G401.6 (cell line): ENCODE measurements around the gene GAS2L1.

Source experiments
- FAIRE-seq: peaks from 2 replicates; lab custom pipeline; 2012; peaks lifted over from hg19 to GRCh38; lab: Jason Lieb, UNC

Gene GAS2L1

GRCh38 chr22:29327089-29327764, 20.8 kb downstream of the GAS2L1 start:
- FAIRE-seq = no peak

GRCh38 chr22:29328055-29328454, 21.6 kb downstream of the GAS2L1 start:
- no peak for FAIRE-seq

GRCh38 chr22:29328566-29329500, 22.4 kb downstream of the GAS2L1 start:
- FAIRE-seq = no peak

- FAIRE-seq = no peak
Measured at GRCh38 chr22:29329581-29329980, 23.1 kb downstream of the GAS2L1 start.

- no peak for FAIRE-seq
Measured at GRCh38 chr22:29330291-29330690, 23.8 kb downstream of the GAS2L1 start.

GRCh38 chr22:29330753-29331152, 24.3 kb downstream of the GAS2L1 start:
- no peak for FAIRE-seq

GRCh38 chr22:29331213-29331612, 24.8 kb downstream of the GAS2L1 start:
- FAIRE-seq = no peak

- no peak for FAIRE-seq
Measured at GRCh38 chr22:29331658-29332300, 25.3 kb downstream of the GAS2L1 start.

GRCh38 chr22:29332886-29333496, 26.5 kb downstream of the GAS2L1 start:
- FAIRE-seq = no peak

- no peak for FAIRE-seq
Measured at GRCh38 chr22:29334148-29334547, 27.7 kb downstream of the GAS2L1 start.

- FAIRE-seq = no peak
Measured at GRCh38 chr22:29334696-29335344, 28.4 kb downstream of the GAS2L1 start.

- FAIRE-seq = no peak
Measured at GRCh38 chr22:29335656-29336055, 29.2 kb downstream of the GAS2L1 start.

- no peak for FAIRE-seq
Measured at GRCh38 chr22:29336751-29337490, 30.5 kb downstream of the GAS2L1 start.

GRCh38 chr22:29337631-29338284, 31.3 kb downstream of the GAS2L1 start:
- FAIRE-seq = no peak

- no peak for FAIRE-seq
Measured at GRCh38 chr22:29338398-29338797, 31.9 kb downstream of the GAS2L1 start.

- FAIRE-seq = no peak
Measured at GRCh38 chr22:29339381-29340235, 33.2 kb downstream of the GAS2L1 start.

- no peak for FAIRE-seq
Measured at GRCh38 chr22:29340566-29340965, 34.1 kb downstream of the GAS2L1 start.

GRCh38 chr22:29341056-29341848, 34.8 kb downstream of the GAS2L1 start:
- FAIRE-seq = no peak

GRCh38 chr22:29341849-29342127, 35.3 kb downstream of the GAS2L1 start:
- no peak for FAIRE-seq
